Ovary (tissue), 3 donors: ENCODE results near the gene KRTAP2-4.

ENCODE experiments used
- CTCF ChIP-seq, 3 donors: fragments of 450-650 bp in 2 of 3; fragments of 200-600 bp in 1 of 3; IDR thresholded peaks; one replicate each; pipeline versions ENCODE4 v1.5.1 to v1.8.0; 2016 to 2022; ENCODE audit warnings: antibody characterized with exemption in 3 of 3, mild to moderate bottlenecking in 1 of 3
- EP300 ChIP-seq: sonication (generic); formaldehyde crosslinking; IDR thresholded peaks from one replicate; pipeline ENCODE4 v1.6.1; 2017; ENCODE audit warnings: antibody characterized with exemption
- POLR2A ChIP-seq: fragments of 450-650 bp; IDR thresholded peaks from one replicate; pipeline ENCODE4 v1.6.1; 2017; ENCODE audit warnings: antibody characterized with exemption, mild to moderate bottlenecking, moderate library complexity
- donor health status: DM: no; HTN: no; CAD: no.

- TF ChIP-seq CTCF (IDR thresholded peaks at IDR 0.05) = no peak
- no peak for TF ChIP-seq EP300
- no peak for TF ChIP-seq POLR2A
Observed at GRCh38 chr17:41052566-41052965, 13.1 kb downstream of the KRTAP2-4 start.
